HTR-8/SVneo (cell line): ENCODE measurements around the gene HNRNPM.
"Not testable (repeated sequence)": the region's sequence is repeated elsewhere in the genome, so short reads cannot be mapped to it uniquely, and the experiment has no call there.

Source experiments
- DNase-seq: peaks from one replicate; pipeline ENCODE4 v3.0.0; 2011; ENCODE audit warnings: low spot score, mixed read lengths; ENCODE audit not compliant: insufficient read length
- FAIRE-seq: peaks from 2 replicates; lab custom pipeline; 2011; peaks lifted over from hg19 to GRCh38; lab: Jason Lieb, UNC

The HNRNPM gene

DNA sequence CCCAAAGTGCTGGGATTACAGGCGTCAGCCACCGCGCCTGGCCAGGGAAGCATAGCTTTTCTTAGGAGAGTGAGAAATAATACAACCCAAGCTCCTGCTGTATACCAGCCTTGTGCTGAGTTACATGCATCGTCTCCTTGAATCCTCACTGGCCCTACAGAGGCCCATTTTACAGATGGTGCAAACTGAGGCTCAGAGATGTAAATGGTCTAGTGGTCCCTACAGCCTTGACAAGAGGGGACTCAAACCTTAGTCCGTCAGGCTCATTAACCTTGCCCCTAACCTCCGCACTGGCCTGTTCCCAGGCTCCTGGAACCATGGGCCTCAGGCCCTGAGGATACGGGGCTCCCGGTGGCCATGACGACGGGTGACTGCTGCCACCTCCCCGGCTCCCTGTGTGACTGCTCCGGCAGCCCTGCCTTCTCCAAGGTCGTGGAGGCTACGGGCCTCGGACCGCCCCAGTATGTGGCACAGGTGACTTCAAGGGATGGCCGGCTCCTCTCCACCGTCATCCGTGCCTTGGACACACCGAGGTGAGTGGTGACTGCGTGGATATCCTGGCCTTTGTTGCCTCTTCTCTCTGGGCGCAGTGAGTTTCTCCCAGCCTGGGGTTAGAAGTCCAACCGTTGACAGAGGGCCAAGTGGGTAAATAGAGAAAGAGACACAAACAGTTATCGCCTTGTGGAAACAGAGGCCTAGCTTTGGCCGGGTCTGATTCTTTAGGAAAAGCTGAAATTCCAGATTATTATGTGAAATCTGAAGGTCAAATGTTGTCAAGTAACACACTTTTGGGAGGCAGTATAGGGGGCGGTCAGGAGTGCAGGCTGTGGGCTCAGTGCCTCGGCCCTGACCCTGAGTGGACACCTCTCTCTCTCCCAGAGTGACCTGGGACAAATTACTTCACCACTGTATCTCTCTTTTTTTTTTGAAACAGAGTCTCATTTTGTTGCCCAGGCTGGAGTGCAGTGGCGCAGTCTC, 23.0 kb upstream of the HNRNPM start:
- no peak for DNase-seq

DNA sequence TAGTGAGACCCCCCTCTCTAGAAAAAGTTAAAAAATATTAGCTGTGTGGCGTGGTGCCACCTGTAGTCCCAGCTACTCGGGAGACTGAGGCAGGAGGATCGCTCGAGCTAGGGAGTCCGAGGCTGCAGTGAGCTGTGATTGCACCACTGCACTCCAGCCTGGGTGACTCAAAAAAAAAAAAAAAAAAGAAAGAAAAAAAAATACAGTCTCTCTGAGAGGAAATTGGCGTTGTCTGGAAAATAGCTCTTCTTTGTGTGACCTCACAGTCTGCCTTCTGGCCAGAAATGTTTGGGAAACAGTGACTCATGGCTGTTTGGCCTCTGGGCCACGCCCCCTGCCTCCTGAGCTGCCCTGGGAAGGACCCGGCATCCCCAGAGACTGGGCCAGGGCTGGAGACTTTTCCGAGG, 21.0 kb upstream of the HNRNPM start:
- peak; percentile 95 for DNase-seq
- peak; percentile 85 for FAIRE-seq

More for the DNA sequence above, 23.0 kb upstream of the HNRNPM start:
- FAIRE-seq = no peak

DNA sequence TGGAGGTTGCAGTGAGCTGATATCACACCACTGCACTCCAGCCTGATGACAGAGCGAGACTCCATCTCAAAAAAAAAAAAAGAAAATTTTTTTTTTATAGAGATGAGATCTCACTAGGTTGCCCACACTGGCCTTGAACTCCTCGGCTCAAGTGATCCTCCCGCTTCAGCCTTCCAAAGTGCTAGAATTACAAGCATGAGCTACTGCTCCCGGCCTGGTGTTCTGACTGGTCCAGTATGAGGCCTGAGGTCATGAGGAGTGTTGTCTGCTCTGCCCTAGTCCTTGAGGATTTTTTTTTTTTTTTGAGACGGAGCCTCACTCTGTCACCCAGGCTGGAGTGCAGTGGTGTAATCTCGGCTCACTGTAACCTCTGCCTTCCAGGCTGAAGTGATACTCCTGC, 19.4 kb upstream of the HNRNPM start:
- FAIRE-seq, DNase-seq: not testable (repeated sequence)

DNA sequence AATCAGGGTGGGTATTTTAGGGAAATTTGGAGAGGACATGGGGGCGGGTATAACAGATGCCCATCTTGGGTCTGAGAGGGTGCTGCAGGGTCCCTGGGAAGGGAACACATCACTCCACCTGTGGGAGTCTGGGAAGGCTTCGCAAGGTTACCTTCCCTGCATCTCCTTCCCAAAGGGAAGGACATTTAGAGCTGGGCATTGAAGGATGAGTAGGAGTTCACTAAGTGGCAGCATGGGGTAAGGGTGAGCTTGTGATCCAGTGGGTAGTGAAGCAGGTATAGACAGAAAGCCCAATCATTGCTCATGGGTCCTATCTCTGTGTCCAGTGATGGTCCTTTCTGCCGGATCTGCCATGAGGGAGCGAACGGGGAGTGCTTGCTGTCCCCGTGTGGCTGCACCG, 18.5 kb upstream of the HNRNPM start:
- DNase-seq = no peak
- no peak for FAIRE-seq

DNA sequence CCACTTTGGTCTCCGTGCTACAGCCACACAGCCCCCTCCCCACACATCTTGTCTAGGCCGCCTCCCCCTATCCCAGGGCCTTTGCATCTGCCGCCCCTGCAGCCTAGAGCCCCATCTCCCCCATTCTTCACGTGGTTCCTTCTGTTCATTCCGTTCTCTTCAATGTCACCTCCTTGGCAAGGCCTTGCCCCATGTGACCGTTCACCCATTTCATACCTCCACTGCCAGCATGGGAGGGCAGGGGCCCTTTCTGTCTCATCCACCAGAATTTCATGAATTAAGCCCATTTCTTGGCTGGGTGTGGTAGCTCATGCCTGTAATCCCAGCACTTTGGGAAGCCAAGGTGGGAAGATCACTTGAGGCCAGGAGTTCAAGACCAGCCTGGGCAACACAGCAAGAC, 15.7 kb upstream of the HNRNPM start:
- no peak for DNase-seq
- no peak for FAIRE-seq

DNA sequence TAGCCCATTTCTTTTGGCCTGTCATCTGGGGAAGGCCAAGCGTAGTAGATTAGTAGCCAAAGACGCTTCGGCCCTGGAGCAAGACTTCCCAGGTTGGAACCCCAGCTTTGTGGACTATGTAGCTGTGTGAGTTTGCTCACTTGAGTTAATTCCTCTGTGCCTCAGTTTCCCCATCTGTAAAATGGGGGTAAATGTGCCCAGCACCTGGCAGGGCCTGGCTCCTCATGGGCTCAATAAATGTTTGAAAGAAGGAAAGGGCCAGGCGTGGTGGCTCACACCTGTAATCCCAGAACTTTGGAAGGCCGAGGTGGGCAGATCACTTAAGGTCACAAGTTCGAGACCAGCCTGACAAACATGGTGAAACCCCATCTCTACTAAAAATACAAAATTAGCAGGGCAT, 14.9 kb upstream of the HNRNPM start:
- no peak for DNase-seq
- FAIRE-seq = no peak

DNA sequence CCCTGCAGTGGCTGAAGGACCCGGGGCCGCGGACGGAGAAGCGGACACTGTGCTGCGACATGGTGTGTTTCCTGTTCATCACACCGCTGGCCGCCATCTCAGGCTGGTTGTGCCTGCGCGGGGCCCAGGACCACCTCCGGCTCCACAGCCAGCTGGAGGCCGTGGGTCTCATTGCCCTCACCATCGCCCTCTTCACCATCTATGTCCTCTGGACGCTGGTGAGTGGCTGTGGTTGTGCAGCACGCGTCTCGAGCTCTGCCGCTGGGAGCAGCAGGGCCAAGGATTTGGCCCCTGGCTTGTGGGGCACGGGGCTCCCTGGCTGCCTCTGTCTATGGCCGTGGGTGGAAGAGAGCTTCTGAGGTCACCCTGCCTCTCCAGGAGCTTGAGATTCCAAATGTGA, 14.1 kb upstream of the HNRNPM start:
- FAIRE-seq (no peak), DNase-seq (no peak)

DNA sequence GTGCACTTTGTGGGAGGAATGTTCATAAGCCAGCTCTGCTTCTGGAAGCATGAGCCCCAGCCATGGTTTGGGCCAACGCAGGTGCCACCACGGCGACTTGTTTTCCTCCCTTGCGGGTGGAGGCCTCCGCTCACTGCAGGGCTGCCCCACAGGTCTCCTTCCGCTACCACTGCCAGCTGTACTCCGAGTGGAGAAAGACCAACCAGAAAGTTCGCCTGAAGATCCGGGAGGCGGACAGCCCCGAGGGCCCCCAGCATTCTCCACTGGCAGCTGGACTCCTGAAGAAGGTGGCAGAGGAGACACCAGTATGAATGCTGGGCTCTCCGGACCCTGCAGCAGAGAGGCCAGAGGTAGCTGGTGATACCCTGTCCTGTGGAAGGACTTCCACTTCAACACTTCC, 6.5 kb upstream of the HNRNPM start:
- FAIRE-seq = peak; percentile 23
- no peak for DNase-seq

DNA sequence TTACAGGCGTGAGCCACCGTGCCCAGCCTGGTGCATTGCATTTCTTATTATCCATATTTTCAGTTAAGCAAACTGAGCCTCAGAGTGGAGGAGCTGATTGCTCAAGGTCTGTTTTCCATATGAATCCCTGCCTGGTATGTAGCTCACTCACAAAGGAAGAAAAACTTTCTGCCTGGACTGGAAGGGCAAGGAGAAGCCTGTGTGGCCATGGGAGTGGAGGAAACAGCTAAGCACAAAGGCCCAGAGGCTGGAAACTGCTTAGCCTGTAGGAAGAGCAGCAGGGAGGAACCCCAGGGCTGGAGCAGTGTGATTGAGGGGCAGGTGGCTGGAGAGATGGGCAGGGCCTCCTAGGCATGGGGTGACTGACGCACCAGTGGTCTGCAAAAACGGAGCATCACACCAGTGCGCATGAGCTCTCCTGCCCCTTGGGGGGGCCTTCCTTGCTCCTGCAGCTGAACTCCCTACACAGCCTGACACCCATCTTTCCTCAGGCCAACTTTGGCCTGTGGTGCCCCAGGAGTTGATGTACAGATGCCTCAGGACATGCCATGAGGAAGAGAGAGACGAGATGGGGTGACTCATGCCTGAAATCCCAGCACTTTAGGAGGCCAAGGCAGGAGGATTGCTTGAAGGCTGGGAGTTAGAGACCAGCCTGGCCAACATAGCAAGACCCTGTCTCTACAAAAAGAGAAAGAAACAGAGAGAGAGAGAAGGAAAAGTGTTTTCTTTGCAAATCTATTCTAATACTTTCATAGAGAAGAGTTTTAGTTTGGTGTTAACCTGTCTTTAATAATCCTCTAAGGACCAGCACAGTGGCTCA, 2.8 kb upstream of the HNRNPM start:
- FAIRE-seq = no peak
- DNase-seq = no peak

DNA sequence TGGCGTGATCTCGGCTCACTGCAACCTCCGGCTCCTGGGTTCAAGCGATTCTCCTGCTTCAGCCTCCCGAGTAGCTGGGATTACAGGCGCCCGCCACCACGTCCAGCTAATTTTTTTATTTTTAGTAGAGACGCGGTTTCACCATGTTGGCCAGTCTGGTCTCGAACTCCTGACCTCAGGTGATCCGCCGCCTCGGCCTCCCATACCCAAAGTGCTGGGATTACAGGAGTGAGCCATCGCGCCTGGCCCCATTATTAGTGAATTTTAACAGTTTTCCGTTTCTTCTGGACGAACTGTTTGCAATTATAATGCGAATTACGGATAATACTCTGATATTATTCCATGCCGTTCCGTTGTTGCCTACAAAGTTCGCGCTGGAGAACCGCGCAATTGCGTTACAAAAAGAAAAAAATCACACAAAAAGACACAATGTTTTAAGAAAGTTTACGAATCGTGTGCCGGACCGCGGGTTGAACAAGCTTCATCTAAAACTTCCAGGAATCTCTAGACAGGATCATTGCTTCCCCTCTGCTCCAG, 567 bp upstream of the HNRNPM start:
- DNase-seq, FAIRE-seq: not testable (repeated sequence)

DNA sequence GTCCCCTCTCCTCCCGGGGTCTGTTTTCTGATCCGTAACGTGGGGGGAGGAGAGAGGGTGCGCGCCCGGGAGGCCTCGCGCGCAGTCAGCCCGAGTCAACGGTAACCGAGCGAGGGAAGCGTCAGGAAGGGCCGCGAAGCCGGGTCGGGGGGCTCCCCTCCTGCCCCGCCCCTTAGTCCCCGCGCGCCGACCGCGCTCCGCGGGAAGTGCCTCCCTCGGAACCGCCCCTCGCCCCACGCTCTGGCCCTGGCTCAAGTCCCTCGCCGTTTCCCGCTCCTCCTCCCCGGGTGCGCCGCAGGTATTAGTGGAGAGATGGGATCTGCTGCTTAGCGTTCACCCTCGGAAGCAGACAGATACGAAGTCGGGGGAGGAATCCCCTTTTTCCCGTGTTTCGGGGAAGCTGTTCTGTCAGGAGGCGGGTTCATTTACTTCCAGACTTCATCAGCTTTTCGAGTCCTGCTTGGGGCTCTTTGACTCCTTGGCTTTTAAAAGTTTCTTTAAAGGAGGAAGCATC, 770 bp downstream of the HNRNPM start:
- FAIRE-seq = peak; percentile 4
- no peak for DNase-seq

DNA sequence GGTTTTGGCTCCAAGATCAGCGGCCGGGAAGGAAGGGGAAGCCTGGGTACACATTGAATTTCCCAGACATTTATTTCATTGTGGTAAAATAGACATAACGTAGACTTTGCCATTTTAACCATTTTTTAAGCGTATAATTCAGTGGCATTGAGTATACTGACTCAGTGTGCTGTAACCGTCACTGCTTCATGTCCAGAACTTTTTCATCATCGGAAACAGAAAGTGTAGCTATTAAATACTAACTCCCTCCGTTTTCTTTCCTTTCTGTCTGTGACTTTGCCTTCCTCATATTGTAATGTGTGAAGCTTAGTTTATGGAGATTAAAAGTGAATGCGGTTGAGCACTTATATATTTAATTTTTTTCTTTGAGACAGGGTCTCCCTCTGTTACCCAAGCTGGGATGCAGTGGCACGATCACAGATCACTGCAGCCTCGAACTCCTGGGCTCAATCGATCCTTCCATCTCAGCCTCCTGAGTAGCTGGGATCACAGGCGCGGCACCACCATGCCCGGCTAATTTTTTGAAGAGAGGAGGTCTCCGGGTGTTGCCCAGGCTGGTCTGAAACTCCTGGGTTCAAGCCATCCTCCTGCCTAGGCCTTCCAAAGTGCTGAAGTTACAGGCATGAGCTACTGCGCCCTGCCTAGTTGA, 1.4 kb downstream of the HNRNPM start:
- FAIRE-seq (no peak), DNase-seq (no peak)

DNA sequence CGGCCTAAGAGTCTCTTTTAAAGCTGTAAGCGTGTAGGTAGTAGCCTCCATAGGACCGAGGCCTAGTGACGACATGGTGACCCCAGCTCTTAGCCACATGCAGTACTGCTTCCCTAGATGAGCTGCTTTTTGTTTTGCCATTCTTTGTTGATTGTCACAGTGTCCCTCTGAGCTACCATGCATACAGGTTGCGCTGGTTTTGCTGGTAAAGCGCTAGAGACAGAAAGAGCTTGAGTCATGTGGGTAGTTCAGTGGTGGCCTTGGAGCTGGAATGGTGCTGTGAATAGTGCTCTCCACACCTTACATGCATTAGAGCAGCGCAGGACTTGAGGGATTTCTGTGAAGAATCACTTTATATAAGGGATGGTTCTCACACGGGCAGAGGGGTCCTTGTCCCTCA, 5.1 kb downstream of the HNRNPM start:
- DNase-seq (no peak), FAIRE-seq (no peak)

DNA sequence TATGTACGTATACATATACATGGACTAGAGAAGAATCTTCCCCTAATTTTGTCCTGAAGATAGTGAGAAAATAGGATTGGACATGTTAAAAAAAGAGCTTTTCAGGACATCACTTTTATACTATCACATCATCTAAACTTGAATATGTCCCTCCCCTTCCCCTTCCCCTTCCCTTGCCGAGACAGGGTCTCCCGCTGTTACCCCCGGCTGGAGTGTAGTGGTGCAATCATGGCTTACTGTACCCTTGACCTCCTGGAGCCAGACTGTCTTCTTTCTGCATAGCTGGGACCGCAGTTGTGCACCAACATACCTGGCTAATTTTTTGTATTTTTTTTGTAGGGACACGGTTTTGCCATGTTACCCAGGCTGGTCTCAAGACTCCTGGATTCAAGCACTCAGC, 6.6 kb downstream of the HNRNPM start:
- FAIRE-seq (no peak), DNase-seq (no peak)

DNA sequence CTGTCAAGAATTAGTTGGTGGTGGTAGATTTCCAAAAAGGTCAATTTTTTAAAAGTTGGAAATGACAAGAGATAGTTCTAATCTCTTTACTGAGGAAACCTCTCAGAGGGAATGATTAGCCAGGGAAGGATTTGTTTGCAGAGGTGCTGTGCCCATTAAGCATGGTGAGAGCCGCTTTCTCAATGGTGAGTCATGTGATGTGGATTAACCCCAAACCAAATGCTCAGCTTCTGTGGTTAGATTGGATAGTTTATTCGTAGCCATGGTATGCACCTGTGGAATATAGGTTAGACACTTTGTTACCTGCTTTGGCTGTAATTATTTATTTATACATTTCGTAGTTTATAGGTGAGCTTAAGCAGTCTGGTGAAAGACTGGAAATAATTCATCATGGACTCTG, 7.1 kb downstream of the HNRNPM start:
- no peak for FAIRE-seq
- DNase-seq = no peak

DNA sequence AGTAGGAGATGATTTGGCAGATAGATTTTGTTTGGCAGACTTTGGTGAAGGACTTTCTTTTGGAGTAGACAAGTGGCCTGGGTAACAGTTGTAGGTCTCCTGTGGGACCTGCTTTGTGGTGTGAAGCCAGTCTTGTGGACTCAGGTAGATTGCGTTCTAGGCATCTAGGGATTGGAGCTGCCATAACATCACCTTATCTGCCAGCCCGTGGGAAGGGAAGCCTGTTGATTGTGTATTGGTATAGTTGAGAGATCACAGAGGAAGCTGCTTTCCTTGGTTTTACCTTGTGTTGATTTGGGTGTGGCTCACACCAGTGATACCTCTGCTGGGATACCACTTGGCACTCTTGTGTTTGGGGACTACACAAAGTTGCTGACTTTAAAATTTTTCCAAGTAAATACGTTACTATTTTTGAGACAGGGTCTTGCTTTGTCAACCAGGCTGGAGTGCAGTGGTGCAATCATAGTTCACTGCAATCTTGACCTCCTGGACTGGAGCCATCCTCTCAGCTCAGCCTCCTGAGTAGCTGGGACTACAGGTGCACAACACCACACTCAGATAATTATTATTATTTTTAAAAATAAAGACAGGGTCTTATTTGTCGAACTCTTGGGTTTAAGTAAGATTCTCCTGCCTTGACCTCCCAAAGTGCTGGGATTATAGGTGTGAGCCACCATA, 7.8 kb downstream of the HNRNPM start:
- FAIRE-seq (no peak), DNase-seq (no peak)

DNA sequence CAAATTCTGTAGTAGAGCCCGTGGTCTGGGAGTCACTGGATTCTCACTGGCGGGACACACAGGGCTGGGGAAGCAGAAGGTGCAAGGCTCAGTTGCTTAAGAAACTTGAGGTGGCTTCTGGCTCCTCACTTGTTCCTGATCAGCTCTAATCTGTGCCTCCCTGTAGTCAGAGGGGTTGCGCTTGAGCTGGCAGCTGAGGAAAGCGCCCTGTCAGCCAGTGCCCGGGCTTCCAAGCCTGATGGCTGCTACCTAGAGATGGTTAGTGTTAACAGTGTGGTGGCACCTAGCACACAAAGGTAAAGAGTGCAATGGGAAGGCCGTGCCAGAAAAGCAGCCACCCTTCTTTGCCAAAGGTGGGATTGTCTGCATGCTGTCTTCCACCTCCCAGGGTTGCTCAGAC, 8.8 kb downstream of the HNRNPM start:
- no peak for FAIRE-seq
- no peak for DNase-seq

DNA sequence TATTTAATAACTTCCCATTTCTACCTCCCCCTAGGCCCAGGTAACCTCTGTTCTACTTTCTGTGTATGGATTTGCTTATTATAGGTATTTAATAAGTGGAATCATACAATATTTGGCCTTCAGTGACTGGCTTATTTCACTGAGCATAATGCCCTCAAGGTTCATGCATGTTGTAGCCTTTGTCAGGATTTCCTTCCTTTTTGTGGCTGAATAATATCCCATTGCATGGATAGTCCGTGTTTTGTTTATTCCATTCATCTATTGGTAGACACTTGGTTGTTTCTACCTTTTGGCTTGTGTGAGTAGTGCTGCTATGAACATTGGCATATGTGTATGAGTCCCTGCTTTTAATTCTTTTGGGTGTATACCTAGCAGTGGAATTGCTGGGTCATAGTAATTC, 9.4 kb downstream of the HNRNPM start:
- DNase-seq (no peak), FAIRE-seq (no peak)

DNA sequence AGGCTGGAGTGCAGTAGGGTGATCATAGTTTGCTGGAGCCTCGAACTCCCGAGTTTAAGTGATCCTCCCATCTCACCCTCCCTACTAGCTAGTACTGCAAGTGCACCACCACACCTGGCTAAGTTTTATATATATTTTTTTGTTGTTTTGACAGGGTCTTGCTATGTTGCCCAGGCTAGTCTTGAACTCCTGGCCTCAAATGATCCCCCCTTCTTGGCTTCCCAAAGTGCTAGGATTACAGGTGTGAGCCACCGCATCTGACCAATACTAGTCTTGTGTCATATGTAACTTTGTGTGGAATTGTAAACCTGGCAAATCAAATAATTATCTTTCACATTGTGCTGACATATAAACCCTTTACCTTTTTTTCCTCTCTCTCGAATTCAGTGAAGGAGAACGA, 10.2 kb downstream of the HNRNPM start:
- no peak for DNase-seq
- FAIRE-seq = no peak

DNA sequence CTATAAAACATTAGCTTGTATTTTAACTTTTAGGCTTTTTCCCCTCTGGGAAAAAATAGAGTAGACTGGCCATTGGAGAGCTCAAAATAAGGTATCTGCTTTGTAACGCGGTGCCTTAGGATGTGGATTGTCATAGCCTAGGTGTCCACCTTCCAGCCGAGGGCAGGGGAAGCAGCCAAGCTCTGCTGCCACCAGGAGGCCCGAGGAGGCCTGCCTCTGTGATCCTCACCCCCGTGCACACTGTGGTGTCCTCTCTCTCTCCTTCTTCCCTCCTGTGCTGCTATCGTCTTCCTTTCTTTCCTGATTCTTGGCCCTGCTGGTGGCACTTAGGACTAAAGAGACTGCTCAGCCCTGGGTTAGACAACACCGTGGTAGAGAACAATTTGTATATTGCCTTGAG, 11.3 kb downstream of the HNRNPM start:
- DNase-seq = no peak
- FAIRE-seq = no peak
